Stomach (tissue), 9 donors: ENCODE measurements around the gene HCK. TPM values are rescaled to one million over a fixed set of nuclear protein-coding genes. Genes with fewer than 3 reads are reported as not detected.

Experiments used
- DNase-seq, 2 donors: peaks; one replicate each; pipeline versions ENCODE4 v3.0.0 to v3.0.0-alpha.2; 2013 to 2019
- H3K27ac ChIP-seq, 5 donors: fragments of 200-600 bp in 4 of 5; sonication (generic) in 4 of 5; one replicate each; pipeline ENCODE4 v1.5.1; 2013 to 2019; ENCODE audit warnings: mild to moderate bottlenecking in 1 of 5, moderate library complexity in 1 of 5
- H3K27me3 ChIP-seq, 3 donors: fragments of 200-600 bp; sonication (generic); one replicate each; pipeline ENCODE4 v1.5.1; 2017 to 2019; ENCODE audit warnings: mixed run types in 1 of 3
- H3K36me3 ChIP-seq, 4 donors: fragments of 200-600 bp; sonication (generic); 1 replicate in 3 of 4; 2 replicates in 1 of 4; pipeline ENCODE4 v1.5.1; 2016 to 2019
- H3K4me1 ChIP-seq, 4 donors: fragments of 200-600 bp; sonication (generic); one replicate each; pipeline ENCODE4 v1.5.1; 2016 to 2019
- H3K4me3 ChIP-seq, 4 donors: fragments of 200-600 bp; sonication (generic) in 3 of 4; one replicate each; pipeline ENCODE4 v1.5.1; 2016 to 2019; ENCODE audit warnings: mild to moderate bottlenecking in 1 of 4
- H3K9me3 ChIP-seq, 4 donors: fragments of 200-600 bp; sonication (generic); one replicate each; pipeline ENCODE4 v1.5.1; 2016 to 2019
- CTCF ChIP-seq, 7 experiments: fragments of 450-650 bp in 4 of 7; fragments of 200-600 bp in 3 of 7; sonication (generic) in 3 of 7; IDR thresholded peaks; one replicate each; pipeline ENCODE4 v1.5.1; 2016 to 2019; ENCODE audit warnings: antibody characterized with exemption in 7 of 7, control low read depth in 2 of 7, mild to moderate bottlenecking in 1 of 7
- EP300 ChIP-seq: sonication (generic); formaldehyde crosslinking; IDR thresholded peaks from one replicate; pipeline ENCODE4 v1.6.1; 2017; ENCODE audit warnings: antibody characterized with exemption
- POLR2A ChIP-seq, 4 donors: fragments of 450-650 bp; IDR thresholded peaks; one replicate each; pipeline ENCODE4 v1.6.1; 2016; ENCODE audit warnings: antibody characterized with exemption in 4 of 4, control low read depth in 2 of 4, mild to moderate bottlenecking in 1 of 4, moderate library complexity in 1 of 4
- POLR2AphosphoS5 ChIP-seq, 3 donors: sonication (generic); formaldehyde crosslinking; IDR thresholded peaks; one replicate each; pipeline ENCODE4 v1.6.1; 2016; ENCODE audit warnings: antibody characterized with exemption in 3 of 3
- WGBS, 5 donors: extraction: QIAGEN DNeasy Blood & Tissue Kit in 3 of 5; methylation state at CpG; one replicate each; pipeline versions ENCODE4 v1.1.5 to v1.1.7; 2013 to 2018; 5-methylcytosine and 5-hydroxymethylcytosine counted together
- intact Hi-C: fragments of 100-400 bp; cut with DNase I; formaldehyde crosslinking; loops from one replicate; pipeline ENCODE4 v1.15.1; 2023; ENCODE audit warnings: low total_unique reads
- polyA plus RNA-seq, 3 donors: library from polyadenylated mRNA; stranded (reverse); fragments of 200-250 nt; gene quantifications; one replicate each; pipeline ENCODE4 v1.2.3, GENCODE V29; 2013
- total RNA-seq, 5 donors: library from RNA; depleted of rRNA; stranded (reverse); fragments of >200 nt; gene quantifications; one replicate each; pipeline versions ENCODE4 v1.1.0 to v1.2.3, GENCODE V29; 2014 to 2016
- donor health status: healthy with polysubstance abuse.
- donor health status: Bipolar disorder and iron deficiency.
- donor health status: healthy.

Gene HCK
- total and polyA plus RNA-seq, 8 donors = 1.3 to 14.7 (median 4.9) TPM; not detected in 1

DNA sequence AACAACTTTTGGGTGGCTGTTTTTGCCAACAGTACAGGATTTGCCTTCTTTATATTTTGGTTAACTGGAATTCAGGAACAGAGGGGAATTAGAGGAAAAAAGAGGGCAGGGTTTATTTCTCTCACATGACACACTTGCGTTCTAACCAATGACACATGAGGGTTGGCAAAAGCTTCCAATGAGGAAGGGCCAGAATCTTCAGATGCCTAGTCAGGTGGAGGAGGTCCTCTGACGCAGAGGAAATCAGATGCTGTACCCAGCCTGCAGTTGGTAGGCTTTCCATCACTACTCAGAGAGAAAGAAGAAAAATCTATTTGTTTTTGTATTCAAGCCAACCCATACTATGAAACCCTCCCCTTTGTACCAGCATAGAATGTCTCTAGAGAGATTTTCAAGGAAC lies 78.3 kb downstream of the HCK start:
- WGBS, 5 donors = 50 to 96% (median 92%) methylated on average over 2 of the region's 2 CpGs

GRCh38 chr20:32130965-32131364 lies 78.9 kb downstream of the HCK start:
- Histone ChIP-seq H3K9me3 (no peaks in the 10 kb centered on the region), H3K27me3 (no peaks in the 10 kb centered on the region), H3K4me1 (no peaks in the 10 kb centered on the region), H3K4me3 (no peak overlapping the region), H3K27ac (no peak overlapping the region), H3K36me3 (peaks cover 3 to 39% (median 37%) of the 10 kb centered on the region in 4 donors)
- DNase-seq = no peak
- WGBS, 5 donors = 30 to 91% (median 74%) methylated on average over 2 of the region's 2 CpGs
- intact Hi-C loops = no loop called here
- no peak for TF ChIP-seq POLR2A (IDR thresholded peaks at IDR 0.05)
- no peak for TF ChIP-seq EP300
- no peak for TF ChIP-seq POLR2AphosphoS5 (IDR thresholded peaks at IDR 0.05)
- TF ChIP-seq CTCF (IDR thresholded peaks at IDR 0.05) = no peak

More for the DNA sequence above, 78.3 kb downstream of the HCK start:
- DNase-seq = no peak
- TF ChIP-seq CTCF (IDR thresholded peaks at IDR 0.05) (no peak), POLR2AphosphoS5 (IDR thresholded peaks at IDR 0.05) (no peak), POLR2A (IDR thresholded peaks at IDR 0.05) (no peak), EP300 (no peak)
- no peaks in the 10 kb centered on the region for H3K9me3 ChIP-seq
- no peaks in the 10 kb centered on the region for H3K4me1 ChIP-seq
- H3K36me3 ChIP-seq = peaks cover 0 to 37% (median 31%) of the 10 kb centered on the region in 4 donors
- no peak overlapping the region for H3K27ac ChIP-seq
- no peak overlapping the region for H3K4me3 ChIP-seq
- intact Hi-C loops = no loop called here
- no peaks in the 10 kb centered on the region for H3K27me3 ChIP-seq

GRCh38 chr20:32132911-32133549 lies 81.0 kb downstream of the HCK start:
- no peaks in the 10 kb centered on the region for H3K4me1 ChIP-seq
- no peaks in the 10 kb centered on the region for H3K9me3 ChIP-seq
- TF ChIP-seq EP300 = no peak
- TF ChIP-seq POLR2AphosphoS5 (IDR thresholded peaks at IDR 0.05) = no peak
- no peak for TF ChIP-seq POLR2A (IDR thresholded peaks at IDR 0.05)
- TF ChIP-seq CTCF (IDR thresholded peaks at IDR 0.05) = no peak
- no peak for DNase-seq
- H3K27ac ChIP-seq = no peak overlapping the region
- H3K4me3 ChIP-seq = no peak overlapping the region
- intact Hi-C loops = no loop called here
- 89 to 97% (median 95%) methylated on average over 10 of the region's 10 CpGs for WGBS, 5 donors
- no peaks in the 10 kb centered on the region for H3K27me3 ChIP-seq
- peaks cover 8 to 60% (median 58%) of the 10 kb centered on the region in 4 donors for H3K36me3 ChIP-seq

DNA sequence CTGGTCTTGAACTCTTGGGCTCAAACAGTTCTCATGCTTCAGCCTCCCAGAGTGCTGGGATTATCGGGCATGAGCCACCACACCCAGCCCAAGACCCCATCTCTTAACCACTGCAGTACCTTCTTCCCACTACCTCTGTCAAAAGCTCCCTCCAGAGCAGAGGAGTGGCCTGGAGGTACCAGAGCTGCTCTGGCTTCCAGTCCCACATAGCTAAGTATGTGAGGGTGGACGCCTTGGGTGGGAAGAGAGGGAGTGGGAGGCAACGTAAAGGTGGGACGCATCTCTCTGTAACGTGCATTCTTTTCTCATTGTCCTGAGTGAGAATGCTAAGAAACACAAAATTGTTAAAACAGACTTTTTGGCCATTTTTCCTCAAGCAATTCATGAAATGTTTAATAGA lies 82.0 kb downstream of the HCK start:
- no peaks in the 10 kb centered on the region for H3K27me3 ChIP-seq
- no peak overlapping the region for H3K4me3 ChIP-seq
- H3K4me1 ChIP-seq = no peaks in the 10 kb centered on the region
- no peak for DNase-seq
- WGBS, 5 donors = 89 to 94% (median 91%) methylated on average over 5 of the region's 5 CpGs
- no peak overlapping the region for H3K27ac ChIP-seq
- no peak for TF ChIP-seq POLR2A (IDR thresholded peaks at IDR 0.05)
- TF ChIP-seq EP300 = no peak
- no peak for TF ChIP-seq CTCF (IDR thresholded peaks at IDR 0.05)
- TF ChIP-seq POLR2AphosphoS5 (IDR thresholded peaks at IDR 0.05) = no peak
- H3K9me3 ChIP-seq = no peaks in the 10 kb centered on the region
- intact Hi-C loops = no loop called here
- H3K36me3 ChIP-seq = peaks cover 11 to 70% (median 68%) of the 10 kb centered on the region in 4 donors
